H1 (cell line): ENCODE measurements around the gene PFKFB3.

Source experiments
- EP300 ChIP-seq, 2 experiments: IDR thresholded peaks; 1 replicate in 1 of 2; 2 replicates in 1 of 2; pipeline ENCODE4 v1.6.1; 2011 to 2012; ENCODE audit warnings: low read depth in 2 of 2, low read length in 2 of 2, mild to moderate bottlenecking in 2 of 2, borderline replicate concordance in 1 of 2, inconsistent platforms in 1 of 2, moderate library complexity in 1 of 2
- EZH2 ChIP-seq: fragments of 200-600 bp; sonication (generic); IDR thresholded peaks from 2 replicates; pipeline ENCODE4 v1.7.1; 2012; ENCODE audit warnings: low read depth, mild to moderate bottlenecking, moderate library complexity, low read length, inconsistent platforms; ENCODE audit not compliant: severe bottlenecking
- GABPA ChIP-seq: IDR thresholded peaks from 2 replicates; pipeline ENCODE4 v1.6.1; 2011; ENCODE audit warnings: mild to moderate bottlenecking, low read length, moderate library complexity, borderline replicate concordance; ENCODE audit not compliant: insufficient read depth
- JUND ChIP-seq: IDR thresholded peaks from 2 replicates; pipeline ENCODE4 v1.6.1; 2011; ENCODE audit warnings: mild to moderate bottlenecking, improper control_type of control experiment, low read length
- NRF1 ChIP-seq: IDR thresholded peaks from 2 replicates; pipeline ENCODE4 v1.6.1; 2011; ENCODE audit warnings: mild to moderate bottlenecking, low read depth, low read length, improper control_type of control experiment
- POLR2A ChIP-seq, 2 experiments: IDR thresholded peaks; 1 replicate in 1 of 2; 2 replicates in 1 of 2; pipeline ENCODE4 v1.6.1; 2011; ENCODE audit warnings: low read depth in 2 of 2, low read length in 2 of 2, mild to moderate bottlenecking in 2 of 2; ENCODE audit errors: control extremely low read depth in 1 of 2
- SIN3A ChIP-seq, 2 experiments: IDR thresholded peaks in 1 of 2; conservative IDR thresholded peaks in 1 of 2; 2 replicates each; pipeline ENCODE4 v1.6.1; 2011 to 2012; ENCODE audit warnings: low read length in 2 of 2, improper control_type of control experiment in 1 of 2, low read depth in 1 of 2, mild to moderate bottlenecking in 1 of 2
- SP1 ChIP-seq: IDR thresholded peaks from 2 replicates; pipeline ENCODE4 v1.6.1; 2011; ENCODE audit warnings: low read depth, low read length
- YY1 ChIP-seq: IDR thresholded peaks from 2 replicates; pipeline ENCODE4 v1.6.1; 2011; ENCODE audit warnings: low read depth, mild to moderate bottlenecking, low read length
- TF ChIP-seq, protein P1 (sequence below), 3 experiments: IDR thresholded peaks; 1 replicate in 2 of 3; 2 replicates in 1 of 3; pipeline versions ENCODE4 v1.5.1 to v1.6.1; 2011; ENCODE audit warnings: low read length in 3 of 3, mild to moderate bottlenecking in 3 of 3, inconsistent platforms in 2 of 3, low read depth in 1 of 3, moderate library complexity in 1 of 3; ENCODE audit not compliant: insufficient read depth in 1 of 3; ENCODE audit errors: control extremely low read depth in 1 of 3

GRCh38 chr10:6292741-6293151, 90.0 kb downstream of the PFKFB3 start:
- TF ChIP-seq SIN3A (conservative IDR thresholded peaks at IDR 0.05 in 1 of 2, IDR thresholded peaks at IDR 0.05 in 1 of 2; ENCODE audit: low read depth in 1 of 2, low read length in 2 of 2) (no peak), NRF1 (no peak), SP1 (no peak), EP300 (IDR thresholded peaks at IDR 0.05; ENCODE audit: borderline replicate concordance in 1 of 2, low read depth in 2 of 2, low read length in 2 of 2) (no peak), GABPA (no peak), YY1 (no peak), EZH2 (no peak), POLR2A (IDR thresholded peaks at IDR 0.05; ENCODE audit: control extremely low read depth in 1 of 2, low read depth in 2 of 2, low read length in 2 of 2) (no peak), JUND (no peak)
- TF ChIP-seq, protein P1, sequence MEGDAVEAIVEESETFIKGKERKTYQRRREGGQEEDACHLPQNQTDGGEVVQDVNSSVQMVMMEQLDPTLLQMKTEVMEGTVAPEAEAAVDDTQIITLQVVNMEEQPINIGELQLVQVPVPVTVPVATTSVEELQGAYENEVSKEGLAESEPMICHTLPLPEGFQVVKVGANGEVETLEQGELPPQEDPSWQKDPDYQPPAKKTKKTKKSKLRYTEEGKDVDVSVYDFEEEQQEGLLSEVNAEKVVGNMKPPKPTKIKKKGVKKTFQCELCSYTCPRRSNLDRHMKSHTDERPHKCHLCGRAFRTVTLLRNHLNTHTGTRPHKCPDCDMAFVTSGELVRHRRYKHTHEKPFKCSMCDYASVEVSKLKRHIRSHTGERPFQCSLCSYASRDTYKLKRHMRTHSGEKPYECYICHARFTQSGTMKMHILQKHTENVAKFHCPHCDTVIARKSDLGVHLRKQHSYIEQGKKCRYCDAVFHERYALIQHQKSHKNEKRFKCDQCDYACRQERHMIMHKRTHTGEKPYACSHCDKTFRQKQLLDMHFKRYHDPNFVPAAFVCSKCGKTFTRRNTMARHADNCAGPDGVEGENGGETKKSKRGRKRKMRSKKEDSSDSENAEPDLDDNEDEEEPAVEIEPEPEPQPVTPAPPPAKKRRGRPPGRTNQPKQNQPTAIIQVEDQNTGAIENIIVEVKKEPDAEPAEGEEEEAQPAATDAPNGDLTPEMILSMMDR (IDR thresholded peaks at IDR 0.05; ENCODE audit: control extremely low read depth in 1 of 3, insufficient read depth in 1 of 3, low read depth in 1 of 3, low read length in 3 of 3): no peak
